Uterus (tissue), 2 donors: ENCODE data around the gene BRD3.

ENCODE experiments used
- POLR2A ChIP-seq, 2 donors: fragments of 450-650 bp; IDR thresholded peaks; one replicate each; pipeline ENCODE4 v1.6.1; 2016; ENCODE audit warnings: antibody characterized with exemption in 2 of 2, mild to moderate bottlenecking in 1 of 2, moderate library complexity in 1 of 2
- TF ChIP-seq, protein P1 (sequence below), 4 experiments: fragments of 200-600 bp in 2 of 4; fragments of 450-650 bp in 2 of 4; sonication (generic) in 2 of 4; IDR thresholded peaks; one replicate each; pipeline ENCODE4 v1.5.1; 2016 to 2019; ENCODE audit warnings: antibody characterized with exemption in 4 of 4, mild to moderate bottlenecking in 2 of 4, moderate library complexity in 1 of 4

GRCh38 chr9:134028575-134029247 lies 39.1 kb downstream of the BRD3 start:
- TF ChIP-seq, protein P1, sequence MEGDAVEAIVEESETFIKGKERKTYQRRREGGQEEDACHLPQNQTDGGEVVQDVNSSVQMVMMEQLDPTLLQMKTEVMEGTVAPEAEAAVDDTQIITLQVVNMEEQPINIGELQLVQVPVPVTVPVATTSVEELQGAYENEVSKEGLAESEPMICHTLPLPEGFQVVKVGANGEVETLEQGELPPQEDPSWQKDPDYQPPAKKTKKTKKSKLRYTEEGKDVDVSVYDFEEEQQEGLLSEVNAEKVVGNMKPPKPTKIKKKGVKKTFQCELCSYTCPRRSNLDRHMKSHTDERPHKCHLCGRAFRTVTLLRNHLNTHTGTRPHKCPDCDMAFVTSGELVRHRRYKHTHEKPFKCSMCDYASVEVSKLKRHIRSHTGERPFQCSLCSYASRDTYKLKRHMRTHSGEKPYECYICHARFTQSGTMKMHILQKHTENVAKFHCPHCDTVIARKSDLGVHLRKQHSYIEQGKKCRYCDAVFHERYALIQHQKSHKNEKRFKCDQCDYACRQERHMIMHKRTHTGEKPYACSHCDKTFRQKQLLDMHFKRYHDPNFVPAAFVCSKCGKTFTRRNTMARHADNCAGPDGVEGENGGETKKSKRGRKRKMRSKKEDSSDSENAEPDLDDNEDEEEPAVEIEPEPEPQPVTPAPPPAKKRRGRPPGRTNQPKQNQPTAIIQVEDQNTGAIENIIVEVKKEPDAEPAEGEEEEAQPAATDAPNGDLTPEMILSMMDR (IDR thresholded peaks at IDR 0.05) = no peak
- no peak for TF ChIP-seq POLR2A (IDR thresholded peaks at IDR 0.05)
